Tibial artery (tissue), 4 donors: ENCODE data around the gene SLCO3A1.

Experiments
- DNase-seq, 2 donors: peaks; one replicate each; pipeline ENCODE4 v3.0.0-alpha.2; 2019
- H3K27ac ChIP-seq, 2 donors: fragments of 200-600 bp; sonication (generic) in 1 of 2; 1 replicate in 1 of 2; 2 replicates in 1 of 2; pipeline ENCODE4 v1.5.1; 2018 to 2019; ENCODE audit warnings: mild to moderate bottlenecking in 1 of 2
- H3K27me3 ChIP-seq, 2 donors: fragments of 200-600 bp; sonication (generic) in 1 of 2; one replicate each; pipeline versions ENCODE4 v1.5.1 to v1.6.0; 2016 to 2019
- H3K36me3 ChIP-seq, 3 donors: fragments of 200-600 bp; sonication (generic) in 2 of 3; one replicate each; pipeline ENCODE4 v1.5.1; 2016 to 2019; ENCODE audit warnings: mild to moderate bottlenecking in 2 of 3
- H3K4me1 ChIP-seq, 4 donors: fragments of 200-600 bp; sonication (generic) in 2 of 4; 1 replicate in 3 of 4; 2 replicates in 1 of 4; pipeline ENCODE4 v1.5.1; 2016 to 2019
- H3K4me3 ChIP-seq, 2 donors: fragments of 200-600 bp; sonication (generic) in 1 of 2; 1 replicate in 1 of 2; 2 replicates in 1 of 2; pipeline ENCODE4 v1.5.1; 2018 to 2019; ENCODE audit warnings: mild to moderate bottlenecking in 2 of 2
- H3K9me3 ChIP-seq, 3 donors: fragments of 200-600 bp; sonication (generic) in 1 of 3; one replicate each; pipeline ENCODE4 v1.5.1; 2016 to 2019
- intact Hi-C: fragments of 100-400 bp; cut with DNase I; formaldehyde crosslinking; loops from one replicate; pipeline ENCODE4 v1.15.0; 2023; ENCODE audit warnings: low total_unique reads
- TF ChIP-seq, protein P1 (sequence below), 2 experiments: fragments of 200-600 bp in 1 of 2; fragments of 450-650 bp in 1 of 2; IDR thresholded peaks; one replicate each; pipeline ENCODE4 v1.5.1; 2017 to 2019; ENCODE audit warnings: antibody characterized with exemption in 2 of 2, mild to moderate bottlenecking in 1 of 2, moderate library complexity in 1 of 2

SLCO3A1 gene

DNA sequence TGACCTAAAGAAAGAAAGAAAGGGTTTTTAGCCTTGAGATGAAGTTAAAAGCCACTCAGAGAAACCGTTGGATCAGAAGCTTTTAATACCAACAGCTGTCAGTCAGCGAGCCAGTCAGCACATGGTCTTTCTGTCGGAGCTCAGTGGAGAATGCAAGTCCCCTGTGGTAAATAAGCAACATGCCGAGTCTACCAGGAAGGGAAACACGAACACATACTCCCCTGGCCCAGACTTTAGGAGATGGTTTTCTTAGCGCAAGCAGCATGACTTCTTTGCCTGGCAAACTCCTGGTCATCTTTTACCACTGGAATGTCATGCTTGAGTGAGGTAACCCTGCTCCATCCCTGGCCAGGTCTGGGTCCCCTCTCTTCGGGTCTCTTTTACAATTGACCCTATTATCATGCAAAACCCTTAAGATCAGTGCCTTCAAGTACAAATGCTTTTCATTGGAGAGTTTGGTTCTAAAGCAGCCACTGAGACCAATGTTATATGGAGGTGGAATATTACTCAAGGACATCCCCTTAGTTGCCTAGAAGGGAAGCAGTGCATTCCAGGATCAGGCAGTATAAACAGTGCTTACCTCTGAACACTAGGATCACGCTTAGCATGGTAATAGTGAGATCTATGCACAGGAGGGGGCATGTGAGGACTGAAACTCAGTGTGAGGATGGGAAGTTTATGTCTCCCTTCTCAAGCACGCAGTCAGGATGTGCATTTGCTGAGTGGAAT, 28.2 kb downstream of the SLCO3A1 start:
- Histone ChIP-seq H3K27ac (no peak overlapping the region), H3K27me3 (no peaks in the 10 kb centered on the region), H3K9me3 (no peaks in the 10 kb centered on the region), H3K4me3 (no peak overlapping the region), H3K36me3 (no peaks in the 10 kb centered on the region), H3K4me1 (peaks cover 0 to 25% (median 0%) of the 10 kb centered on the region in 4 donors)
- TF ChIP-seq, protein P1, sequence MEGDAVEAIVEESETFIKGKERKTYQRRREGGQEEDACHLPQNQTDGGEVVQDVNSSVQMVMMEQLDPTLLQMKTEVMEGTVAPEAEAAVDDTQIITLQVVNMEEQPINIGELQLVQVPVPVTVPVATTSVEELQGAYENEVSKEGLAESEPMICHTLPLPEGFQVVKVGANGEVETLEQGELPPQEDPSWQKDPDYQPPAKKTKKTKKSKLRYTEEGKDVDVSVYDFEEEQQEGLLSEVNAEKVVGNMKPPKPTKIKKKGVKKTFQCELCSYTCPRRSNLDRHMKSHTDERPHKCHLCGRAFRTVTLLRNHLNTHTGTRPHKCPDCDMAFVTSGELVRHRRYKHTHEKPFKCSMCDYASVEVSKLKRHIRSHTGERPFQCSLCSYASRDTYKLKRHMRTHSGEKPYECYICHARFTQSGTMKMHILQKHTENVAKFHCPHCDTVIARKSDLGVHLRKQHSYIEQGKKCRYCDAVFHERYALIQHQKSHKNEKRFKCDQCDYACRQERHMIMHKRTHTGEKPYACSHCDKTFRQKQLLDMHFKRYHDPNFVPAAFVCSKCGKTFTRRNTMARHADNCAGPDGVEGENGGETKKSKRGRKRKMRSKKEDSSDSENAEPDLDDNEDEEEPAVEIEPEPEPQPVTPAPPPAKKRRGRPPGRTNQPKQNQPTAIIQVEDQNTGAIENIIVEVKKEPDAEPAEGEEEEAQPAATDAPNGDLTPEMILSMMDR (IDR thresholded peaks at IDR 0.05), result no peak
- DNase-seq, result no peak
- intact Hi-C loops, result loop anchor here (10.0 kb wide), 1 partner anchor 193 kb away; no protein-coding TSS in a partner anchor

DNA sequence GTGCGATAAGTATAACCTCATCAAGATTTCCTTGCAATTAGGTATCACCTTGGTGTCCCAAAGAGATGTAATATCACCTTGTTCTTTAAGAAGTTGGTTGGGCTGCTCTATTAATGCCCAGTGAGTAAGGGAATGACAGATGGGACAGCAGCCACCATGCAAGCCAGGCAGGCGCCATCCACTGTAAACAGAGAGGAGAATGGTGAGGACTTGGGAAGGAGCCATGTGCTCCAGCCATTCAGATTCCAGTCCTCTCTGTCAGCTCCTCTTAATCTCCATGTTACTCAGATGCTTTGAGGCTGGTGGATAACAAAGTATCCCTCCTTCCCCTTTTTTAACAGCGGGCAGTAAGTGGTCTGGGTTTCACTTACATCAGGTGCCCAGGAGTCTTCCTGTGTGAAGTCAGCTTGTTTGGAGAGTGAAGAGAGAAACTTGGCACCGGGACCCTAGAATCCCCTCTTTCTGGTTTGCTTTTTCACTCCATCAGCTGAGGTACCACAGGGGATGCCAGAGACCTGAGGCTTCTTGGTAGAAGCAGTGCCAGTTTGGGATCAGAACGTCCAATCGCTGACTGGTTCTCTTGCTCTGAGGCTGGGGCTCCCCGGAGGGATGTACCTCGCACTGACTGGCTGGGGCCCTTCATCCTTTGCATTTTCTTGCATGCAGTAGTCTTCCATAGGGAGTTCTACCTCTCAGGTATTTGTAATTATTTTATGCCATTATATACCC, 29.5 kb downstream of the SLCO3A1 start:
- no peak overlapping the region for H3K4me3 ChIP-seq
- TF ChIP-seq, protein P1 (IDR thresholded peaks at IDR 0.05), result no peak
- no peak overlapping the region for H3K27ac ChIP-seq
- H3K36me3 ChIP-seq, result no peaks in the 10 kb centered on the region
- DNase-seq, result no peak
- no peaks in the 10 kb centered on the region for H3K9me3 ChIP-seq
- peaks cover 0 to 38% (median 7%) of the 10 kb centered on the region in 4 donors for H3K4me1 ChIP-seq
- intact Hi-C loops, result loop anchor here (10.0 kb wide), 1 partner anchor 192 kb away; no protein-coding TSS in a partner anchor
- no peaks in the 10 kb centered on the region for H3K27me3 ChIP-seq

DNA sequence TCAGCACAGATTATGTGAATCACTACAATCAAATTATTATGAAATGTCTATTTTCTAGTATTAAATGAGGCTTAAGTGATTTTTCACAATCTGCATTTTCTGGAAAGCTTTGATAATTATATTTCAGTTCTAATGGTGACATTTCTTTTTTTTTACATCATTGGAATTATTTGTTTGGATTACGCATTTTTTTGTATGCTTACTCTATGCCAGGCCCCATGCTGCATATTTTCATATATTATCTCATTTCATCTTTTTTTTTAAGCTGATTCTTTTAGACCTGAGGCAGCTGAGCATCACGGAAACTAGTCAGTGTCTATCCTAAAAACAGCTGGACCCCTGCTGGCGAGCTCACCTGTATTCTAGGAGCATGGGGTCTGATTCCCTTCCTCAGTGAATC, 31.1 kb downstream of the SLCO3A1 start:
- Histone ChIP-seq H3K9me3 (no peaks in the 10 kb centered on the region), H3K27ac (no peak overlapping the region), H3K4me1 (peaks cover 0 to 43% (median 9%) of the 10 kb centered on the region in 4 donors), H3K27me3 (no peaks in the 10 kb centered on the region), H3K36me3 (no peaks in the 10 kb centered on the region), H3K4me3 (no peak overlapping the region)
- no peak for DNase-seq
- intact Hi-C loops, result loop anchor here (10.0 kb wide), 1 partner anchor 190 kb away; no protein-coding TSS in a partner anchor
- TF ChIP-seq, protein P1 (IDR thresholded peaks at IDR 0.05), result no peak

DNA sequence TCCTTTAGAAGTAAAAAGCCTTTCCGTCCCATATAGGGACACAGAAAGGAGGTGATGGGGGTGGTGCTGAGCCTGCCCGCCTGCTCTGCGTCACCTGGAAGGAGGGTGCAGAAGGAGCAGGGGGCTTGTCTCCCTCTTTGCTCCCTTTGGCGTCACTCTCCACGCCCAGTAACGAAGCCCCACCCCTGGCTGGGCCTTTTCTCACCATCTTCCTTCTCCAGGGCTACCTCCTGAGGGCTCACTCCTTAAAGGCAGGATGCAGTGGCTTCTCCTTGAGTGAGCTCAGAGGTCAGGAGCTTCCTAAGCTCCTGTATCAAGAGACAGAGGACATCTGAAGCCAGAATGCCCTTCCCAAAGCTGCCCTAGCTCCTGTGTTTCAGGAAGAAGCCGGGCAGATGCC, 31.5 kb downstream of the SLCO3A1 start:
- H3K36me3 ChIP-seq, result no peaks in the 10 kb centered on the region
- TF ChIP-seq, protein P1 (IDR thresholded peaks at IDR 0.05), result no peak
- no peak overlapping the region for H3K27ac ChIP-seq
- intact Hi-C loops, result loop anchor here (10.0 kb wide), 1 partner anchor 190 kb away; no protein-coding TSS in a partner anchor
- no peak for DNase-seq
- no peak overlapping the region for H3K4me3 ChIP-seq
- H3K27me3 ChIP-seq, result no peaks in the 10 kb centered on the region
- peaks cover 0 to 43% (median 9%) of the 10 kb centered on the region in 4 donors for H3K4me1 ChIP-seq
- H3K9me3 ChIP-seq, result no peaks in the 10 kb centered on the region

DNA sequence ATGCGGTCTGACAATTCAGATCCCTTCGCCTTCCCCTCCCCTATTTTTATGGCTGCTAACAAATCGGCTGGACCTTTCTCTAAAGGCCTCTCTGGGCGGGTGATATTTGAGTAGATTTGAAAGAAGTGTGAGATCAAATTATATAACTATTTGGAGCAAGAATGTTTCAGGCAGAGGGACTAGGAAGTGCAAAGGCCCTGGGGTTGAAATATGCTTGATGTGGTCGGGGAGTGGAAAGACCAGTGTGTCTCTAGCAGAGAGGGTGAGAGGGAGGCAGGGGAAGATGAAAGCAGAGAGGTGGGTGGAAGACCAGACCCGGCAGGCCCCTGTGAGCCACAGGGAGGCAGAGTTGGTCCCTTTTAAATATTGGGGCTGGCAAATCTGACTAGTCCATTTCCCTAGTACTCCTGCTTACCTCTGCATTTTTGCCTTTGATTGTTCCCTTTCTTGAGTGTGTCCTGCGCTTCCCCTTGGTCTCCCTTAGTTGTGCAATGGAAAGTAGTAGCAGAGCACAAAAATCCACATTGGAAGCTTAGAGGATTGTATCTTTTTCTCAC, 32.3 kb downstream of the SLCO3A1 start:
- Histone ChIP-seq H3K4me1 (peaks cover 0 to 43% (median 9%) of the 10 kb centered on the region in 4 donors), H3K4me3 (no peak overlapping the region), H3K36me3 (no peaks in the 10 kb centered on the region), H3K27ac (no peak overlapping the region), H3K27me3 (no peaks in the 10 kb centered on the region), H3K9me3 (no peaks in the 10 kb centered on the region)
- no peak for DNase-seq
- TF ChIP-seq, protein P1 (IDR thresholded peaks at IDR 0.05), result peak; percentile 28 to 42
- intact Hi-C loops, result loop anchor here (10.0 kb wide), 1 partner anchor 189 kb away; no protein-coding TSS in a partner anchor
